K562 (cell line): Measurements from ENCODE around the gene TMEM87B. TPM values are rescaled to one million over a fixed set of nuclear protein-coding genes. Genes with fewer than 3 reads are reported as not detected.

Experiments
- ATAC-seq: fragments of 200-7000 bp; cut with Tn5 transposase; 3 replicates; pipeline ENCODE4 v1.9.1; 2020; ENCODE audit warnings: moderate library complexity
- BruUV-seq: library from RNA; stranded (reverse); fragments of 400-500 nt; replicated peaks from 2 replicates; lab custom pipeline; 2021; lab: Mats Ljungman, UMichigan
- CTCF ChIA-PET: fragments of 300-600 bp; formaldehyde crosslinking; extraction: SDS; loops from one replicate; lab custom pipeline; 2021; ENCODE audit warnings: low intra/inter-chr PET ratio; lab: Yijun Ruan, JAX
- POLR2A ChIA-PET: fragments of 300-600, 350-650 bp; sonication (Branson Sonifier 250); formaldehyde crosslinking; extraction: SDS; loops from one replicate; lab custom pipeline; 2021; ENCODE audit warnings: antibody characterized with exemption, inconsistent platforms; lab: Yijun Ruan, JAX
- DNase-seq, 4 experiments: peaks; one replicate each; pipeline versions ENCODE4 v3.0.0 to v3.0.0-alpha.2; 2011 to 2018; ENCODE audit warnings: low spot score in 3 of 4, mixed read lengths in 3 of 4; ENCODE audit errors: extremely low read depth in 1 of 4
- FAIRE-seq: peaks from 2 replicates; lab custom pipeline; 2011; peaks lifted over from hg19 to GRCh38; lab: Jason Lieb, UNC
- H2AFZ ChIP-seq: 2 replicates; pipeline ENCODE4 v1.6.0; 2011; ENCODE audit warnings: low read depth, low read length, control low read depth, inconsistent platforms
- H3K27ac ChIP-seq: fragments of 200-600 bp; 3 replicates; pipeline ENCODE4 v1.8.0; 2011; ENCODE audit warnings: low read depth, mild to moderate bottlenecking, control low read depth, inconsistent platforms, low read length, moderate library complexity, mixed read lengths; ENCODE audit errors: extremely low read depth
- H3K27me3 ChIP-seq, 2 experiments: fragments of 300-600 bp in 1 of 2; 2 replicates in 1 of 2; 3 replicates in 1 of 2; pipeline versions ENCODE4 v1.6.0 to v1.8.0; 2011; ENCODE audit warnings: inconsistent platforms in 2 of 2, low read length in 2 of 2, mild to moderate bottlenecking in 1 of 2, mixed read lengths in 1 of 2, moderate library complexity in 1 of 2; ENCODE audit not compliant: control insufficient read depth in 2 of 2, insufficient read depth in 2 of 2
- H3K36me3 ChIP-seq: fragments of 300-600 bp; 3 replicates; pipeline ENCODE4 v1.8.0; 2011; ENCODE audit warnings: mild to moderate bottlenecking, low read length, inconsistent platforms; ENCODE audit not compliant: control insufficient read depth, insufficient read depth
- H3K4me1 ChIP-seq, 2 experiments: fragments of 200-600 bp in 1 of 2; replicated peaks in 1 of 2; 2 replicates in 1 of 2; 3 replicates in 1 of 2; pipeline versions ENCODE4 v1.5.1 to v1.8.0; 2011; ENCODE audit warnings: inconsistent platforms in 2 of 2, low read length in 2 of 2, mild to moderate bottlenecking in 1 of 2, mixed read lengths in 1 of 2, moderate library complexity in 1 of 2; ENCODE audit not compliant: control insufficient read depth in 2 of 2, insufficient read depth in 2 of 2
- H3K4me2 ChIP-seq: 2 replicates; pipeline ENCODE4 v1.6.1; 2011; ENCODE audit warnings: low read length, control low read depth, inconsistent platforms, mixed read lengths; ENCODE audit not compliant: insufficient read depth
- H3K4me3 ChIP-seq: fragments of 200-600 bp; sonication (generic), shearing (Covaris generic); 2 replicates; pipeline ENCODE4 v1.5.1; 2016; ENCODE audit warnings: control low read depth, inconsistent platforms
- H3K79me2 ChIP-seq: fragments of 200-600 bp; 3 replicates; pipeline ENCODE4 v1.8.0; 2011; ENCODE audit warnings: low read length, inconsistent platforms; ENCODE audit not compliant: control insufficient read depth, insufficient read depth
- H3K9ac ChIP-seq, 2 experiments: 2 replicates each; pipeline versions ENCODE4 v1.6.0 to v1.6.1; 2011; ENCODE audit warnings: low read depth in 2 of 2, low read length in 2 of 2, control low read depth in 1 of 2, inconsistent platforms in 1 of 2, mild to moderate bottlenecking in 1 of 2, mixed read lengths in 1 of 2; ENCODE audit not compliant: insufficient read depth in 1 of 2
- H3K9me1 ChIP-seq: one replicate; pipeline ENCODE4 v1.6.0; 2011; ENCODE audit warnings: inconsistent platforms, mild to moderate bottlenecking, low read length, moderate library complexity; ENCODE audit not compliant: control insufficient read depth, insufficient read depth
- H3K9me3 ChIP-seq: replicated peaks from 2 replicates; pipeline ENCODE4 v1.5.1; 2011; ENCODE audit warnings: low read depth, low read length, inconsistent platforms; ENCODE audit not compliant: control insufficient read depth, insufficient read depth
- H4K20me1 ChIP-seq: replicated peaks from 2 replicates; pipeline ENCODE4 v1.6.1; 2011; ENCODE audit warnings: low read length, inconsistent platforms, mixed read lengths; ENCODE audit not compliant: control insufficient read depth, insufficient read depth
- C11orf30 ChIP-seq: fragments of 450-650 bp; IDR thresholded peaks from 2 replicates; pipeline ENCODE4 v1.6.1; 2016; ENCODE audit warnings: low read depth, mild to moderate bottlenecking
- CC2D1A ChIP-seq: fragments of 450-650 bp; IDR thresholded peaks from 2 replicates; pipeline ENCODE4 v1.6.1; 2017; ENCODE audit warnings: mild to moderate bottlenecking
- CHD4 ChIP-seq: fragments of 200-600 bp; sonication (generic); IDR thresholded peaks from 3 replicates; pipeline ENCODE4 v1.6.1; 2012; ENCODE audit warnings: low read depth, mild to moderate bottlenecking, mixed read lengths, low read length, inconsistent platforms; ENCODE audit not compliant: insufficient read depth, insufficient replicate concordance, poor library complexity, severe bottlenecking
- DLX4 ChIP-seq: fragments of 250-450 bp; sonication (Bioruptor Pico); IDR thresholded peaks from 2 replicates; pipeline ENCODE4 v1.6.1; 2021; ENCODE audit warnings: mild to moderate bottlenecking
- FOXA1 ChIP-seq: fragments of 450-650 bp; IDR thresholded peaks from 2 replicates; pipeline ENCODE4 v1.6.1; 2016; ENCODE audit warnings: mild to moderate bottlenecking, borderline replicate concordance
- HBP1 ChIP-seq: fragments of 450-650 bp; formaldehyde crosslinking; IDR thresholded peaks from 2 replicates; pipeline ENCODE4 v1.4.0; 2022; ENCODE audit warnings: missing genetic modification characterization
- MBD1 ChIP-seq: fragments of 250-450 bp; sonication (Bioruptor Pico); IDR thresholded peaks from 2 replicates; pipeline ENCODE4 v1.8.0; 2022; ENCODE audit warnings: inconsistent platforms
- MBD2 ChIP-seq: sonication (generic); IDR thresholded peaks from 2 replicates; pipeline ENCODE4 v1.6.1; 2016; ENCODE audit warnings: low read depth, borderline replicate concordance
- POLR2G ChIP-seq: fragments of 200-400 bp; formaldehyde crosslinking; IDR thresholded peaks from 2 replicates; pipeline ENCODE4 v1.6.1; 2017; ENCODE audit warnings: low read depth, mild to moderate bottlenecking, antibody characterized with exemption, low read length, moderate library complexity
- RFX7 ChIP-seq: fragments of 250-450 bp; sonication (Bioruptor Pico); IDR thresholded peaks from 2 replicates; pipeline ENCODE4 v1.5.1; 2021; ENCODE audit warnings: mild to moderate bottlenecking
- SMAD2 ChIP-seq: fragments of 150-350 bp; IDR thresholded peaks from 2 replicates; pipeline ENCODE4 v1.6.1; 2014; ENCODE audit warnings: low read depth, mild to moderate bottlenecking, low read length
- TAF1 ChIP-seq: IDR thresholded peaks from 2 replicates; pipeline ENCODE4 v1.6.1; 2011; ENCODE audit warnings: mild to moderate bottlenecking, low read length, moderate library complexity; ENCODE audit not compliant: insufficient read depth, control insufficient read depth, severe bottlenecking; ENCODE audit errors: extremely low read depth
- ZBTB43 ChIP-seq: sonication (generic); formaldehyde crosslinking; IDR thresholded peaks from 2 replicates; pipeline ENCODE4 v1.8.0; 2023; ENCODE audit warnings: mild to moderate bottlenecking, missing genetic modification reagents
- ZNF143 ChIP-seq: sonication (generic); formaldehyde crosslinking; IDR thresholded peaks from 2 replicates; pipeline ENCODE4 v1.9.0; 2022; ENCODE audit warnings: mild to moderate bottlenecking, missing genetic modification reagents
- WGBS: fragments of 100-300 bp; shearing (Covaris generic); methylation state at CpG from one replicate; pipeline ENCODE4 v1.1.6; 2016; ENCODE audit warnings: low coverage, mixed read lengths; ENCODE audit not compliant: insufficient coverage; ENCODE audit errors: missing lambda C conversion rate; 5-methylcytosine and 5-hydroxymethylcytosine counted together
- in situ Hi-C: fragments of 300-500 bp; cut with MboI; formaldehyde crosslinking; loops from 4 replicates; pipeline ENCODE4 v1.15.0; 2018; ENCODE audit warnings: inconsistent platforms, mixed read lengths
- intact Hi-C: fragments of 100-400 bp; cut with micrococcal nuclease; formaldehyde crosslinking; loops from 2 replicates; pipeline ENCODE4 v1.14.2; 2022
- polyA plus RNA-seq, 8 experiments: library from polyadenylated mRNA; depleted of rRNA in 4 of 8; stranded (reverse) in 5 of 8; unstranded in 3 of 8; fragments of >200 nt; fragmentation: Nextera tagmentation in 2 of 8; fragmentation: Illumina TruSeq in 1 of 8; extraction: Ambion mirVana in 2 of 8; extraction: Trizol in 1 of 8; gene quantifications; 2 replicates each; pipeline versions ENCODE4 v1.2.1 to v1.2.3, GENCODE V29; 2011 to 2014; ENCODE audit warnings: inconsistent platforms in 1 of 8, missing spikeins in 1 of 8
- total RNA-seq, 7 experiments: library from RNA; depleted of rRNA in 6 of 7; stranded (reverse); fragments of >200 nt in 6 of 7; fragmentation: Illumina TruSeq in 2 of 7; extraction: Trizol in 2 of 7; gene quantifications; 2 replicates each; pipeline versions ENCODE4 v1.2.1 to v1.2.3, GENCODE V29; 2011 to 2021; ENCODE audit warnings: low replicate concordance in 1 of 7
- TF ChIP-seq, protein P1 (sequence below), 3 experiments: fragments of 200-800 bp in 1 of 3; sonication (Bioruptor generic) in 1 of 3; sonication (generic) in 1 of 3; formaldehyde crosslinking in 1 of 3; IDR thresholded peaks; 2 replicates each; pipeline versions ENCODE4 v1.6.1 to v1.8.0; 2016 to 2022; ENCODE audit warnings: mild to moderate bottlenecking in 2 of 3, missing compliant biosample characterization in 2 of 3, missing genetic modification characterization in 2 of 3, missing genetic modification reagents in 1 of 3

The TMEM87B gene
- total and polyA plus RNA-seq, 9 of the 15 experiments (the other 6 are each of a cell fraction or from before 2014, with no cell fraction given), result 3.7 to 17.1 (median 11.0) TPM

DNA sequence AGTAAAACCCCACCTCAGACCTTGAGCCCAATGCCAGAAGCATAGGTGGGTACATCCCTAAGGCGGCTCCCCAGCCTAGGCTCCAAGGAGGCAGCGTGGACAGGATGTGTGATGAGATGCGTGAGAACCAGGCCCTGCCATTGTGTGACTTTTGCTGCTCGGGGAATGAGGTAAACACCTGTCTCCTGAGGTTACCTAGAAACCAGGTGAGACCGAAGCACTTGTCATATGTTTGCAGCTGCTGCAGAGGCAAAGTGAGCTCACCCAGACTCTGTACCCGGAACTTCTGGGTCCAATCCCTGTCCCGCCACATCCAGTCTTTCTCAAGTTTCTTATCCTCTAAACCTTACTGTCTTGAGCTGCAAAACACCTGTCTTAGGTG is 86.5 kb downstream of the TMEM87B start (continued):
- no peak for TF ChIP-seq ZNF143 (CRISPR knock-in tag)
- TF ChIP-seq MBD2, result no peak
- no peak for TF ChIP-seq SMAD2
- no peak for TF ChIP-seq MBD1
- no peak for TF ChIP-seq CHD4
- TF ChIP-seq FOXA1, result no peak
- no peak for TF ChIP-seq CC2D1A
- no peak for TF ChIP-seq RFX7 (CRISPR knock-in tag)
- TF ChIP-seq POLR2G, result no peak

GRCh38 chr2:112142525-112143078 is 87.5 kb downstream of the TMEM87B start:
- no peak overlapping the region for H3K27ac ChIP-seq
- no peak for FAIRE-seq
- TF ChIP-seq TAF1, result no peak
- no peak for TF ChIP-seq DLX4 (CRISPR knock-in tag)
- TF ChIP-seq, protein P1, sequence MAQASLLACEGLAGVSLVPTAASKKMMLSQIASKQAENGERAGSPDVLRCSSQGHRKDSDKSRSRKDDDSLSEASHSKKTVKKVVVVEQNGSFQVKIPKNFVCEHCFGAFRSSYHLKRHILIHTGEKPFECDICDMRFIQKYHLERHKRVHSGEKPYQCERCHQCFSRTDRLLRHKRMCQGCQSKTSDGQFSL (CRISPR knock-in tag; IDR thresholded peaks at IDR 0.05), result no peak
- TF ChIP-seq, protein P1 (tag; IDR thresholded peaks at IDR 0.05), result no peak
- peak; percentile 63; the same call in 1 of the 2 replicates for TF ChIP-seq HBP1 (CRISPR knock-in tag)
- TF ChIP-seq C11orf30, result peak; percentile 55; the same call in 1 of the 2 replicates
- TF ChIP-seq ZBTB43 (CRISPR knock-in tag), result no peak

More at GRCh38 chr2:112142525-112143078, 87.5 kb downstream of the TMEM87B start:
- H3K9me1 ChIP-seq, result no peaks in the 10 kb centered on the region
- H3K9me3 ChIP-seq, result no peaks in the 10 kb centered on the region
- CTCF ChIA-PET, result no interaction called here
- no peaks in the 10 kb centered on the region for H3K79me2 ChIP-seq
- peaks cover 28 to 49% of the 10 kb centered on the region in 2 experiments; a peak in 4 of 5 replicates for H3K27me3 ChIP-seq
- H3K36me3 ChIP-seq, result no peaks in the 10 kb centered on the region
- H3K4me1 ChIP-seq, result peaks cover 0 to 10% of the 10 kb centered on the region in 2 experiments; a peak in 3 of 5 replicates
- no peak for ATAC-seq
- no peak overlapping the region for H3K9ac ChIP-seq
- intact Hi-C loops, result no loop called here
- no peak overlapping the region for H2AFZ ChIP-seq
- H4K20me1 ChIP-seq, result no peaks in the 10 kb centered on the region
- no TSS peak for BruUV-seq
- WGBS, result 23% methylated on average over 8 of the region's 8 CpGs
- DNase-seq, result peak in 1 of 4 experiments; percentile 4
- in situ Hi-C loops, result no loop called here
- no peak overlapping the region for H3K4me3 ChIP-seq
- POLR2A ChIA-PET, result interaction anchor here (0.5 kb wide), 1 partner anchor 37 kb away, joined by 3 read pairs; no protein-coding TSS in a partner anchor
- H3K4me2 ChIP-seq, result no peak overlapping the region
